ENCODE data around the gene MSMP.

GRCh38 chr9:35792024-35792813 lies 38.1 kb upstream of the MSMP start:
- TF ChIP-seq CTCF (conservative IDR thresholded peaks at IDR 0.05; ENCODE audit: low read depth in 2 of 2) (no peak), POLR2AphosphoS5 (IDR thresholded peaks at IDR 0.05; ENCODE audit: low read depth) (no peak), ZNF114 (CRISPR knock-in tag; IDR thresholded peaks at IDR 0.05) (no peak), NANOG (IDR thresholded peaks at IDR 0.05; ENCODE audit: borderline replicate concordance) (no peak), EZH2 (IDR thresholded peaks at IDR 0.05; ENCODE audit: low read depth, unreplicated experiment) (no peak)
- TF ChIP-seq, protein P1, sequence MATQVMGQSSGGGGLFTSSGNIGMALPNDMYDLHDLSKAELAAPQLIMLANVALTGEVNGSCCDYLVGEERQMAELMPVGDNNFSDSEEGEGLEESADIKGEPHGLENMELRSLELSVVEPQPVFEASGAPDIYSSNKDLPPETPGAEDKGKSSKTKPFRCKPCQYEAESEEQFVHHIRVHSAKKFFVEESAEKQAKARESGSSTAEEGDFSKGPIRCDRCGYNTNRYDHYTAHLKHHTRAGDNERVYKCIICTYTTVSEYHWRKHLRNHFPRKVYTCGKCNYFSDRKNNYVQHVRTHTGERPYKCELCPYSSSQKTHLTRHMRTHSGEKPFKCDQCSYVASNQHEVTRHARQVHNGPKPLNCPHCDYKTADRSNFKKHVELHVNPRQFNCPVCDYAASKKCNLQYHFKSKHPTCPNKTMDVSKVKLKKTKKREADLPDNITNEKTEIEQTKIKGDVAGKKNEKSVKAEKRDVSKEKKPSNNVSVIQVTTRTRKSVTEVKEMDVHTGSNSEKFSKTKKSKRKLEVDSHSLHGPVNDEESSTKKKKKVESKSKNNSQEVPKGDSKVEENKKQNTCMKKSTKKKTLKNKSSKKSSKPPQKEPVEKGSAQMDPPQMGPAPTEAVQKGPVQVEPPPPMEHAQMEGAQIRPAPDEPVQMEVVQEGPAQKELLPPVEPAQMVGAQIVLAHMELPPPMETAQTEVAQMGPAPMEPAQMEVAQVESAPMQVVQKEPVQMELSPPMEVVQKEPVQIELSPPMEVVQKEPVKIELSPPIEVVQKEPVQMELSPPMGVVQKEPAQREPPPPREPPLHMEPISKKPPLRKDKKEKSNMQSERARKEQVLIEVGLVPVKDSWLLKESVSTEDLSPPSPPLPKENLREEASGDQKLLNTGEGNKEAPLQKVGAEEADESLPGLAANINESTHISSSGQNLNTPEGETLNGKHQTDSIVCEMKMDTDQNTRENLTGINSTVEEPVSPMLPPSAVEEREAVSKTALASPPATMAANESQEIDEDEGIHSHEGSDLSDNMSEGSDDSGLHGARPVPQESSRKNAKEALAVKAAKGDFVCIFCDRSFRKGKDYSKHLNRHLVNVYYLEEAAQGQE (IDR thresholded peaks at IDR 0.05; ENCODE audit: unreplicated experiment), result no peak

Data from GM23338 (cell line).